GOT3 (cell line): ENCODE measurements around the gene PPP1R13L.
"Not testable (repeated sequence)": the region's sequence is repeated elsewhere in the genome, so short reads cannot be mapped to it uniquely, and the experiment has no call there.

Source experiments
- DNase-seq: peaks from one replicate; lab custom pipeline; 2025; ENCODE audit warnings: mixed read lengths; lab: John Stamatoyannopoulos, UW

PPP1R13L gene

DNA sequence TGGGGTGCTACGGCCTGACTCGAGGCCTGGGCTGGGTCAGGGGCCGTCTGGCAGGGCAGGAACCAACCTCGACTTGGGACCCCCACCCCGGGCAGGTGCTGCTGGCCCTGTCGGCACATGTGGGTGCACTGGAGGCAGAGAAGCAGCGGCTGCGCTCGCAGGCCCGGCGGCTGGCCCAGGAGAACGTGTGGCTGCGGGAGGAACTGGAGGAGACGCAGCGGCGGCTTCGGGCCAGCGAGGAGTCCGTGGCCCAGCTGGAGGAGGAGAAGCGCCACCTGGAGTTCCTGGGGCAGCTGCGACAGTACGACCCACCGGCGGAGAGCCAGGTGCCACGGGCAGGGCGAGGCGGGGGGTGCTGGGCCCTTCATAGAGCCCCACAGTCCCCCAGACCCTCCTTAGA is 58.4 kb downstream of the PPP1R13L start:
- no peak for DNase-seq

DNA sequence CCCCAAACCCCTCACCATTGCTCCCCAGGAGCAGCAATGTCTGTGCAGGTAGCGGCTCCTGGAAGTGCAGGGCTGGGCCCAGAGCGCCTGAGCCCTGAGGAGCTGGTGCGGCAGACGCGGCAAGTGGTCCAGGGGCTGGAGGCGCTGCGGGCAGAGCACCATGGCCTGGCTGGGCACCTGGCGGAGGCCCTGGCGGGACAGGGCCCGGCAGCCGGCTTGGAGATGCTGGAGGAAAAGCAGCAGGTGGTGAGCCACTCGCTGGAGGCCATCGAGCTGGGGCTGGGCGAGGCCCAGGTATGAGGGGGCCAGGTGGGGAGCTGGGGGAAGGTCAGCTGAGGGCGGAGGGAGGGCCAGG is 59.4 kb downstream of the PPP1R13L start:
- no peak for DNase-seq

DNA sequence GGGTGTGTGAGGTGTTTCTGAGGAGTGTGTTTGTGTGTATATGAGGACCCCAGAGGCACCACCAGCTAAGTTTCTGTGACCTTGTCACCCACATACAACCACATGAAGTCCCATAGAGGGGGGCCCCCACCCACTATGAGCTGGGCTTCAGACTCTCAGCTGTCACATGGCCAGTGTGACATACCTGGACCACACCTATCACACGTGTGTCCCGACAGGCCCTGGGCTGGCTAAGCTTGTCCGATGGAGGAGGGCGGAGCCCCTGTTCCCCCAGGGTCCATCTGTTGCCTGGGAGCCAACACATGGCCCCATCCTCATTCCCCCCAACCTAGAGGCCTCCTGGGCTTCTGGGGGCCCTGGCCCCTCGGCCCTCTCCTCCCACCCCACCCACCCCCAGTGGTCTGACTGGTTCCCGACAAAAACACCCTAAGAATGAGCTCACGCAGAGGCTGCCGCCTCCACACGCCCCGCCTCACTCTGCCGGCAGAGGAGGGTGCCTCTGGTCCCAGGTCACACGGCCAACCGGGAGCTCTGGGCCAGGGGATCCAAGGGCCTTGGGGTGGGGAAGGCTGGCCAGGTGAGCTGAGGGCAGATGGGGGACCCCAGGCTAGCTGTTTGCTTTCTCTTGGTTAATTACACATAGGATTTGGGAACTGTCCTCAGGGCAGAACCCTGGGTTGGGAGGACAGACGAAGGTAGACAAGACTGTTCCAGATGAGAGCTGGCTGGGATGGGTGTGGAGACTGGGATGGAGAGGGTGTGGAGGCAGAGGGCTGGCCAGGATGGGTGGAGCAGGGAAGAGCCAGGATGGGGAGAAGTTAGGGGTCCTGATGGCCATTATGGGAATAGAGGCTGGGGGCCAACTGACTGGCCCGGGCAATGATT is 60.0 kb downstream of the PPP1R13L start:
- DNase-seq: no peak

DNA sequence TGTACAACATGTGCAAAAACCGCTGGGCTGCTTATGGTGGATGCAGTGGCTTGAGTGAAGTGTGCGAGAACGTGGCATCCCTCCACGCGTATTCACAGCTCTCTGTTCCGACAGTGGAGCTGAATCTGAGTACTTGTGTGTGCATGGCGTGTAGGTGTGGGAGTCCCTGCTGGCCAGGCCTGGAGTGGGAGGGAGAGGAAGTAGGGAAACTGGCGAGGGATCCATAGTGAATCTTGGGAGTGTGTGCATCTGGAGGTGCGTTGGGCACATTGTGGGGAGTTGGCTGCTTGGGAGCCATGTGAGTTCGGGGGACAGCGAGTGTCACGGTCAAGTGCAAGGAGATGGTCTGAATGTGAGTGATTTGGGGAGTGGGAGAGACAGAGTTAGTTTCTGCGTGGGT is 62.0 kb downstream of the PPP1R13L start:
- DNase-seq: no peak

DNA sequence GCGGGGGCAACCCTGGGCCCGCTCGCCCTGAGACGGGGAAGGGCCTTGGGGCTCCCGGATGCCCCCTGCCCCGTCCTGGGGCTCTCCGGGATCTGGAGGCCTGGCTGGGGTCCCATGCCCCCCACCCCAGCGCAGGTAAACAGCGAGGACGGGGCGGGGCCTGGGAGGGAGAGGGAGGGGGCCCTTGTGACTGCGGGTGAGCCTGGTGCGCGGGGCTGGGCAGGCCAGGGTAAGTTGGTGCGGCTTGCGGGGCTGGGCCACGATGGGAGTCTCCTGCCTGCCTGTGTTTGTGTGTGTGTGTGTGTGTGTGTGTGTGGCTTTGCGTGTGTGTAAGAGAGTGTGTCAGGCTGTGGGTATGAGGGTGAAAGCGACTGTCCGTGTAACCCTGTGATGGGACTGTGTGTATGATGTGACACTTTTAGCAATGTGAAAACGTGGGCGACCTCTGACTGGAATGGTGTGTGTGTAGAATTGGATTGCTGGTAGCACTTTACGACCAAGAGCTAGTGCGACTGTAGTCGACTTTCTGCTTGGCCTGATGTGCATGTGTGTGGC is 63.9 kb downstream of the PPP1R13L start:
- DNase-seq: no peak

DNA sequence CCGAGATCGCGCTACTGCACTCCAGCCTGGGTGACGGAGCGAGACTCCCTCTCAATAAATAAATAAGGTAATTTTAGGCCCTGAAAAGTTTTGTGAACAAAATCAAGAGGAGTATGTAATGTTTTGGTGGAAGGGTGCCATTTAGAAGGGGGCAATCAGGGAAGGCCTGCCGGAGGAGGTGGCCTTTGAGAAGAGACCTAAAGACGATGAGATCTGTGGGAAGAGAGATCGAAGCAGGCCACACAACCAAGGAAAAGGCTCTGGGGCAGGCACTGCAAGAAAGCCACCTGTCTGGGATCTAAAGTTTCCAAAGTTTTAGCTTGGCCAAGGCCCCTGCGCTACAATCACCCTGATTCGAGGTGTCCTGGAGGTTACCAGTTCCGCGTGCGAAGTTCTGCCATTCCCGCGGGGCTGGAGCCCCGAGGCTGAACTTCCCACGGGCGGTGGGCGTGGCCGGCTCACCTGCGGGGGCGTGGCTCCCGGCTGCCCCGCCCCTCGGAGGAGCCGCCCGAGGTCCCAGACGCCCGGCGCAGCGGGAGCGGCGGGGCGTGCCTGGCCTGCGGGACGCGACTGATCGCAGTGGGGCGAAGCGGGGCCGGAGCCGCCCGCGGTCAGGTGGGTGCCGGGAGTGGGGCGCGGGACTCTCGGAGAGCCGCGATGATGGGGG is 64.5 kb downstream of the PPP1R13L start, which contains the start of gene KLC3:
KLC3 (plus strand) TSS at position 519 of the 667 bp plus-strand sequence. CDS start 4,792 bp downstream, outside the sequence.
- DNase-seq: no peak

DNA sequence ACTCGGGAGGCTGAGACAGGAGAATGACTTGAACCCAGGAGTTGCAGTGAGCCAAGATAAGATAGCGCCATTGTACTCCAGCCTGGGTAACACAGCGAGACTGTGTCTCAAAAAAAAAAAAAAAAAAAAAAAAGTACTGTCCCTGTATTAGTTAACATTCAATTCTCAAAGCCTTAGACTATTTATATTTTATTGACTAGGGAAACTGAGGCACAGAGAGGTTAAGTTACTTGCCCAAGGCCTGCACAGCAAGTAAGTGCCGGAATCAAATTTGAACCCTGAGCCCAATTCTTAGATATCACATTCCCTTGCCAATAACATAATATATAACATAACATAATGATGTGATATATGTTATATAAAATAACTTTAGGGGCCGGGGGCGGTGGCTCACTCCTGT is 65.2 kb downstream of the PPP1R13L start:
- no peak for DNase-seq

DNA sequence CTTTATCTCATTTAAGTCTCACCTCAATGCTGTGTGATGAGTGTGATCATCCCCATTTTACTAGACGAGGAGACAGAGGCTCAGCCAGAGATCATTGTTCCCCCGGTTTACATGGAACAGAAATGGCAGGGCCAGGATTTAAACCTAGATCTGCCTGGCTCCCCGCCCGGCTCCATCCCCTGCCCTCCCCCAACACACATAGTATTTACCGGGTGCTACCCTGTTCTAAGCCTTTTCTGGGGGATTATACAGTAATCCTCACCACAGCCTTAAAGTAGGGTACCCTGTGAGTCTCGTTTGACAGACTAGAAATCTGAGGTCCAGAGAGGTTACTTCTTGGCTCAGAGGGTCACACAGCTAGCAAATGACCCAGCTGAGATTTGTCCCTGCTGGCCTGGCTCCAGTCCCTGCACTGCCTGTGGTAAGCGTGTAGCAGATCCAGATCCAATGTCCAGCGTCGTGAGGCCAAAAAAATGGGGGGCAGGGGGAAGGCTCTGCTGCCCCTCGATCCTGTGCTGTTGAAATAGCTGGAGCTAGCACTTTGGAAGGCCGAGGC is 68.1 kb downstream of the PPP1R13L start:
- no peak for DNase-seq

DNA sequence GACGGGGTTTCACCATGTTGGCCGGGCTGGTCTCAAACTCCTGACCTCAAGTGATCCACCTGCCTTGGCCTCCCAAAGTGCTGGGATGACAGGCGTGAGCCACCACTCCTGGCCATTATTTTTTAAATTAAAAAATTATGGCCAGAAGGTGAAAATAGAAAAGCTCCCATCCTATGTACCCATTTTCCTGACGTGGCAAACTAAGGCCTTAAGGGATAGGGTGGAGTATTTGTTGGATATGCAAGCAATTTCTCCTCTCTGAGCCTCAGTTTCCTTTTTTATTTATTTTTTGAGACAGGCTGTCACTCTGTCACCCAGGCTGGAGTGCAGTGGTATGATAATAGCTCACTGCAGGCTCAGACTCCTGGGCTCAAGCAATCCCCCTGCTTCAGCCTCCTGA is 70.0 kb downstream of the PPP1R13L start:
- DNase-seq: not testable (repeated sequence)

DNA sequence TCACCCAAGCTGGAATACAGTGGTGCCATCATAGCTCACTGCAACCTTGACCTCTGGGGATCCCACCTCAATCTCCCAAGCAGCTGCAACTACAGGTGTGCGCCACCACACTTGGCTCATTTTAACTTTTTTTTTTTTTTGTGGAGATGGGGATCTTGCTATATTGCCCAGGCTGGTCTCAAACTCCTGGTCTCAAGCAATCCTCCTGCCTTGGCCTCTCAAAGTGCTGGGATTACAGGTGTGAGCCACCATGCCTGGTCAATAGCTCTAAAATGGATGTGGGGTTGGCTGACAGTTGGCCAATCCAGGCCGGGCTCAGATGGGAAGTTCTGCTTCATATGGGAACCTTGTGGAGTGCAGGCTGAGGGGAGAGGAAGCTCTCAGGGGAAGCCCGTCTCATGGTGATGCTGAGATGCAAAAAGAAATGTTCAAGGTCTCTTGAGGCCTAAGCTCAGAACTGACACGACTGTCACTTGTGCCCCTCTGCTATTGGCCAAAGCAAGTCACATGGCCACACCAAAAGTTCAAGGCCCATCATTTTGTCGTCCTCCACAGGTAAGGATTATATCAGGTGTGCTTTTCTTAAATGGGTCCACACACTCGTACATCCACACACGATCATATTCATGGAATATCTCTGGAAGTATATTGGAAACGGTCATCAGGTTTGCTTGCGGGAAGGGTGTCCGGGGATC is 71.1 kb downstream of the PPP1R13L start:
- DNase-seq: no peak

DNA sequence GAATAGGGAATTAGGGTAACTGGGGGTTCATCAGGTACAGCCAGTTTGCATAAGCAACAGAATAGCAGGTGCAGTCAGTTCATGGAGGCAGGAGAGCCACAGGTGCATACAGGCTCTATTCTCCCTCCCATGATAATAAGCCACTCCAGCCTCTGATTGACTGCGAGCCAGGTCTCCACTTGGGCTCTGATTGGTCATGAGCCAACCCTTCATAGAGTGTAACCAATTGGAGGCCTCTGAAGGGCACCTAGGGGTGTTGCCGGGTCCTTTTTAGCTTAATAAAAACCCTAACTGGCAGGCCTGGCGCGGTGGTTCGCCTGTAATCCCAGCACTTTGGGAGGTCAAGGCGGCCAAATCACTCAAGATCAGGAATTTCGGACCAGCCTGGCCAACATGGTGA is 73.5 kb downstream of the PPP1R13L start:
- DNase-seq: no peak
